Smooth muscle cell (in vitro differentiated cells): ENCODE measurements around the gene SNTN. TPM values are rescaled to one million over a fixed set of nuclear protein-coding genes. Genes with fewer than 3 reads are reported as not detected.

ENCODE experiments used
- DNase-seq: peaks from one replicate; lab custom pipeline; 2025; ENCODE audit not compliant: unreplicated experiment; lab: John Stamatoyannopoulos, UW
- H2AFZ ChIP-seq: fragments of 200-600 bp; sonication (generic); 2 replicates; pipeline ENCODE4 v1.6.0; 2016; ENCODE audit warnings: antibody characterized with exemption, low read depth, mild to moderate bottlenecking
- H3F3A ChIP-seq: fragments of 200-600 bp; sonication (generic); 2 replicates; pipeline ENCODE4 v1.6.0; 2017; ENCODE audit warnings: antibody characterized with exemption, low read depth
- H3K27ac ChIP-seq: fragments of 200-600 bp; sonication (generic); 2 replicates; pipeline ENCODE4 v1.5.1; 2016; ENCODE audit warnings: low read depth, mild to moderate bottlenecking
- H3K27me3 ChIP-seq: fragments of 200-600 bp; sonication (generic); 2 replicates; pipeline ENCODE4 v1.6.1; 2016; ENCODE audit warnings: low read depth, mild to moderate bottlenecking
- H3K36me3 ChIP-seq: fragments of 200-600 bp; sonication (generic); 2 replicates; pipeline ENCODE4 v1.5.1; 2016; ENCODE audit warnings: low read depth
- H3K4me1 ChIP-seq: fragments of 200-600 bp; sonication (generic); 2 replicates; pipeline ENCODE4 v1.5.1; 2016; ENCODE audit warnings: low read depth
- H3K4me2 ChIP-seq: fragments of 200-600 bp; sonication (generic); 2 replicates; pipeline ENCODE4 v1.6.0; 2016; ENCODE audit warnings: mild to moderate bottlenecking
- H3K4me3 ChIP-seq: fragments of 200-600 bp; sonication (generic); 2 replicates; pipeline ENCODE4 v1.5.1; 2016; ENCODE audit warnings: mild to moderate bottlenecking
- H3K79me2 ChIP-seq: fragments of 200-600 bp; sonication (generic); 2 replicates; pipeline ENCODE4 v1.6.0; 2016; ENCODE audit warnings: low read depth, mild to moderate bottlenecking
- H3K9ac ChIP-seq: fragments of 200-600 bp; sonication (generic); 2 replicates; pipeline ENCODE4 v1.6.0; 2016; ENCODE audit warnings: low read depth
- H3K9me3 ChIP-seq: fragments of 200-600 bp; sonication (generic); replicated peaks from 2 replicates; pipeline ENCODE4 v1.5.1; 2016; ENCODE audit warnings: low read depth
- H4K20me1 ChIP-seq: fragments of 200-600 bp; sonication (generic); 2 replicates; pipeline ENCODE4 v1.6.0; 2016; ENCODE audit warnings: low read depth
- WGBS: methylation state at CpG from one replicate; pipeline ENCODE4 v1.1.7; 2016; ENCODE audit warnings: low lambda C conversion rate; 5-methylcytosine and 5-hydroxymethylcytosine counted together
- polyA plus RNA-seq: library from polyadenylated mRNA; unstranded; fragments of >200 nt; fragmentation: Nextera tagmentation; extraction: Ambion mirVana; gene quantifications from 2 replicates; pipeline ENCODE4 v1.2.1, GENCODE V29; 2016
- total RNA-seq: library from RNA; depleted of rRNA; stranded (reverse); fragments of >200 nt; gene quantifications from 2 replicates; pipeline ENCODE4 v1.2.3, GENCODE V29; 2014
- TF ChIP-seq, protein P1 (sequence below): fragments of 200-600 bp; sonication (generic); IDR thresholded peaks from 2 replicates; pipeline ENCODE4 v1.5.1; 2017; ENCODE audit warnings: borderline replicate concordance, mild to moderate bottlenecking, antibody characterized with exemption; ENCODE audit not compliant: insufficient read depth, poor library complexity, severe bottlenecking

SNTN gene
- total and polyA plus RNA-seq, 2 experiments from 2014 or later: not detected

DNA sequence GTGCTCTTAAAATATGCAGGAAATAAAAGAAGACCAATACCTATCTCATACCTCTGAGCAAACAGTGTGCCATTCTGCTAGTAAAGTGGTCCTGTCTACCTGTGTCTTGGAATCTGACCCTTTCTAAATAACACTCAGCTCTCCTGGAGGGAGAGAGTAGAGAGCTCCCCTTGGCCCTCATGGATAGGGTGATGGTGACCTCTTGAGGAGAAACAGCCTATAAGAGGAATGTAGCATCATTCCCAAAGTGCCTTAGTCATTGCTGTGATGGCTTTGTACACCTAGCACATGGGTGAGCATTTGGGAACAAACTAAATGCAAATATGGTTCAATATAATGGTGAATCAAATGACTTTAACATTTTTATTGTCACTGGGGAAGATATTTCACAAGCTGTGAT lies 10.0 kb downstream of the SNTN start:
- H3K4me1 ChIP-seq: no peaks in the 10 kb centered on the region
- H3K79me2 ChIP-seq: no peaks in the 10 kb centered on the region
- H3K9me3 ChIP-seq: no peaks in the 10 kb centered on the region
- no peak overlapping the region for H3K27ac ChIP-seq
- no peaks in the 10 kb centered on the region for H3K27me3 ChIP-seq
- no peak overlapping the region for H2AFZ ChIP-seq
- no peak overlapping the region for H3K4me3 ChIP-seq
- TF ChIP-seq, protein P1, sequence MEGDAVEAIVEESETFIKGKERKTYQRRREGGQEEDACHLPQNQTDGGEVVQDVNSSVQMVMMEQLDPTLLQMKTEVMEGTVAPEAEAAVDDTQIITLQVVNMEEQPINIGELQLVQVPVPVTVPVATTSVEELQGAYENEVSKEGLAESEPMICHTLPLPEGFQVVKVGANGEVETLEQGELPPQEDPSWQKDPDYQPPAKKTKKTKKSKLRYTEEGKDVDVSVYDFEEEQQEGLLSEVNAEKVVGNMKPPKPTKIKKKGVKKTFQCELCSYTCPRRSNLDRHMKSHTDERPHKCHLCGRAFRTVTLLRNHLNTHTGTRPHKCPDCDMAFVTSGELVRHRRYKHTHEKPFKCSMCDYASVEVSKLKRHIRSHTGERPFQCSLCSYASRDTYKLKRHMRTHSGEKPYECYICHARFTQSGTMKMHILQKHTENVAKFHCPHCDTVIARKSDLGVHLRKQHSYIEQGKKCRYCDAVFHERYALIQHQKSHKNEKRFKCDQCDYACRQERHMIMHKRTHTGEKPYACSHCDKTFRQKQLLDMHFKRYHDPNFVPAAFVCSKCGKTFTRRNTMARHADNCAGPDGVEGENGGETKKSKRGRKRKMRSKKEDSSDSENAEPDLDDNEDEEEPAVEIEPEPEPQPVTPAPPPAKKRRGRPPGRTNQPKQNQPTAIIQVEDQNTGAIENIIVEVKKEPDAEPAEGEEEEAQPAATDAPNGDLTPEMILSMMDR: no peak
- H3F3A ChIP-seq: no peaks in the 10 kb centered on the region
- DNase-seq: no peak
- no peak overlapping the region for H3K4me2 ChIP-seq
- H3K9ac ChIP-seq: no peak overlapping the region
- no peaks in the 10 kb centered on the region for H3K36me3 ChIP-seq
- H4K20me1 ChIP-seq: no peaks in the 10 kb centered on the region

DNA sequence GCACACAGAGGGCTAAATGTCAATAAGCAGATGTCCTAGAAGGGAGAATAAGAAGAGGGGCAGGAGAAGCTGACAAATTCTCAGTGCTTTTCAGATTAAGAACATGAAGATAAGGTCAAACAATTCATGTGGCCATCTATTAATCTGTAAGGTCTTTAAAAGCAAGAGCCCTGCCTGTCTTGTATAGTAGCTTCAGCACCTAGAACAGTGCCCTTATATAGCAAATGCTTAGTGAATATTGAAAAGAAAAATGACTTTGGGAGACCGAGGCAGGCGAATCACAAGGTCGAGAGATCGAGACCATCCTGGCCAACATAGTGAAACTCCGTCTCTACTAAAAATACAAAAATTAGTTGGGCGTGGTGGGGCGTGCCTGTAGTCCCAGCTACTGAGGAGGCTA lies 18.1 kb downstream of the SNTN start:
- H3F3A ChIP-seq: no peaks in the 10 kb centered on the region
- no peak overlapping the region for H3K4me3 ChIP-seq
- TF ChIP-seq, protein P1: no peak
- 95% methylated on average over 7 of the region's 7 CpGs for WGBS
- no peaks in the 10 kb centered on the region for H3K36me3 ChIP-seq
- H2AFZ ChIP-seq: no peak overlapping the region
- no peaks in the 10 kb centered on the region for H3K4me1 ChIP-seq
- no peak overlapping the region for H3K27ac ChIP-seq
- H3K9ac ChIP-seq: no peak overlapping the region
- DNase-seq: no peak
- H3K9me3 ChIP-seq: no peaks in the 10 kb centered on the region
- no peaks in the 10 kb centered on the region for H4K20me1 ChIP-seq
- H3K4me2 ChIP-seq: no peak overlapping the region
- no peaks in the 10 kb centered on the region for H3K79me2 ChIP-seq
- peaks cover 3% of the 10 kb centered on the region for H3K27me3 ChIP-seq

DNA sequence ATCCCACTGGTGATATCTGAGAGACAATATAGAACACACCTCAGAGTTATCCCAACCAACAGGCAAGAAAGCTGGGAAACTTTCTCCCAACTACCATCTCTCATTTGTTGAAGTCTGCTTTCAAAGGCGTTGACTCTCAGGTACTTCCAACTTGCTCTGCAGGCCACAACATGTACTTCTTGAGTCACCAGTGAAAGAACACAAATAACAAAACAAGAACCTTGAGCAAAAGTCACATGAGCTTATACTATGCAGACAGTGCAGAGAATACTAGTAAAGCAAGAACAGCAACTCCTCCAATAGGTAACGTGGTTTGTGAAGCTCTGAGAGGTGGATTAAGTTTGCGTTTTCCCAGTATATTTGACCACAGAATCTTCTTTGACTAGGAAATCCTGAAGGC lies 20.6 kb downstream of the SNTN start:
- H3K27ac ChIP-seq: no peak overlapping the region
- H3K27me3 ChIP-seq: peaks cover 3% of the 10 kb centered on the region

DNA sequence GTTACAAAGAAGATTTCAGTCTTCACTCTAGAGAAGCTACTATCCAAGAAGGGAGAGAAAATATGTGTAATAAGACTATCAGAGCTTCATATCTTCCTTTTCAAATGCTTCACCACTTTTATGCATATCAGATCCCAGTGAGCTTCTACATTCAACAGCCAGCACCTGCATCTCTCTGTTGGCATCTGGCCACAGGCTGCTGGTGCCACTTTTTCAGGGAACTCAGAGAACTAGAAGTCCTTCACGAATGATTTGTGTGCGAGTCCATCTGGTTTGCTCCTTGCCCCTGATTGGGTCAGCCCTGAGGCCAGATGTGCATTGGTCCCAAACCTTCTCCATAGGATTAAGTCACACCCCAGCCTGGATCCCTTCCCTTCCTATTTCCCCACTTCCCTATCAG lies 22.1 kb downstream of the SNTN start:
- DNase-seq: no peak
- Histone ChIP-seq H4K20me1 (no peaks in the 10 kb centered on the region), H3K4me1 (no peaks in the 10 kb centered on the region), H3K27ac (no peak overlapping the region), H3K27me3 (peaks cover 3% of the 10 kb centered on the region), H3K36me3 (no peaks in the 10 kb centered on the region), H3K4me3 (no peak overlapping the region), H3K79me2 (no peaks in the 10 kb centered on the region), H3F3A (no peaks in the 10 kb centered on the region), H3K9me3 (no peaks in the 10 kb centered on the region), H2AFZ (no peak overlapping the region), H3K9ac (no peak overlapping the region), H3K4me2 (no peak overlapping the region)
- WGBS: 83% methylated on average over 2 of the region's 2 CpGs
- TF ChIP-seq, protein P1: no peak

More for the DNA sequence above, 20.6 kb downstream of the SNTN start:
- 79% methylated on average over 3 of the region's 3 CpGs for WGBS
- TF ChIP-seq, protein P1: no peak
- H3K36me3 ChIP-seq: no peaks in the 10 kb centered on the region
- no peak overlapping the region for H3K4me3 ChIP-seq
- H3K4me2 ChIP-seq: no peak overlapping the region
- H3K4me1 ChIP-seq: no peaks in the 10 kb centered on the region
- no peaks in the 10 kb centered on the region for H3K9me3 ChIP-seq
- no peak overlapping the region for H2AFZ ChIP-seq
- H3K79me2 ChIP-seq: no peaks in the 10 kb centered on the region
- no peaks in the 10 kb centered on the region for H4K20me1 ChIP-seq
- H3F3A ChIP-seq: no peaks in the 10 kb centered on the region
- DNase-seq: no peak
- no peak overlapping the region for H3K9ac ChIP-seq
